GM06990 (cell line): Measurements from ENCODE around the gene LRP5.

Source experiments
- DNase-seq: peaks from one replicate; pipeline ENCODE4 v3.0.0-alpha.2; 2011; ENCODE audit not compliant: insufficient read length; ENCODE audit errors: extremely low read depth
- H3K27me3 ChIP-seq: replicated peaks from 2 replicates; pipeline ENCODE4 v1.6.0; 2011; ENCODE audit warnings: low read length; ENCODE audit not compliant: control insufficient read depth, insufficient read depth
- H3K36me3 ChIP-seq: 2 replicates; pipeline ENCODE4 v1.5.1; 2011; ENCODE audit warnings: low read length; ENCODE audit not compliant: control insufficient read depth, insufficient read depth
- H3K4me3 ChIP-seq: replicated peaks from 2 replicates; pipeline ENCODE4 v1.5.1; 2011; ENCODE audit warnings: low read depth, mild to moderate bottlenecking, control low read depth, low read length
- CTCF ChIP-seq: IDR thresholded peaks from 2 replicates; pipeline ENCODE4 v1.5.1; 2011; ENCODE audit warnings: low read length, control low read depth, mild to moderate bottlenecking, inconsistent platforms; ENCODE audit not compliant: insufficient read depth, poor library complexity, severe bottlenecking

The LRP5 gene

GRCh38 chr11:68429661-68430060, 117.3 kb downstream of the LRP5 start:
- no peaks in the 10 kb centered on the region for H3K27me3 ChIP-seq
- peaks cover 1% of the 10 kb centered on the region for H3K36me3 ChIP-seq
- DNase-seq, result no peak
- no peak overlapping the region for H3K4me3 ChIP-seq
- no peak for TF ChIP-seq CTCF

DNA sequence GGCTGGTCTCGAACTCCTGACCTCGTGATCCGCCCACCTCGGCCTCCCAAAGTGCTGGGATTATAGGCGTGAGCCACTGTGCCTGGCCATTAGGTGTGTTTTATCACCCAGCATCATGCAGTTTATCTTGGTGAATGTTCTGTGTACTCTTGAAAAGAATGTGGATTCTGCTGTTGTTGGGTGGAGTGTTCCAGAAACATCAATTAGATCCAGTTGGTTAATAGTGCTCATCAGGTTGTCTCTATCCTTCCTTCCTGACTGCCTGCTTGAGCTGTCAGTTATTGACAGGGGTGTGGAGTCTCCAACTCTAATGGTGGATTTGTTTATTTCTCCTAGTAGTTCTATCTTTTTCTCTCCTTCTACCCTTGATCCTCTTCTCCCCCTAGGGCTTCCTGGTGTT, 118.0 kb downstream of the LRP5 start:
- no peak for DNase-seq
- Histone ChIP-seq H3K4me3 (no peak overlapping the region), H3K36me3 (peaks cover 1% of the 10 kb centered on the region; the same call in 1 of the 2 replicates), H3K27me3 (no peaks in the 10 kb centered on the region)
- no peak for TF ChIP-seq CTCF

DNA sequence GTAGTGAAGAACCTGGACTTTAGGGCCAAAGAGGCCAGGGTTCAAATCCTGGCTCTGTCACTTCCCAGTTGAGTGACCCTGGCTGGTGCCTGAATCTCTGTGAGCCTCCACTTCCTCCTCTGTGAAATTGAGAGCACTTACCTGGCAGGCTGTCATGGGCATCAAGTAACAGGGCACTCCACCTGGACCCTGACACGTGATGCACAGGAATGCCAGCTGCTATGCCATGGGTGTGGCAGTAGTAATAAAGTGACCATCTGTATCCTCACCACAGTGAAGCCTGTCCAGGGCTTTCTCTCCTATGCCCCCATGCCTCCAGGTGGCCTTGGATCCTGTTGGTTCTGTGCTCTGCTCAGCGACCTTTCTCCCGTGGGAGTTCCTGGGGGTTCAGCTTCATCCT, 118.4 kb downstream of the LRP5 start:
- peaks cover 1% of the 10 kb centered on the region; the same call in 1 of the 2 replicates for H3K36me3 ChIP-seq
- no peak overlapping the region for H3K4me3 ChIP-seq
- TF ChIP-seq CTCF, result no peak

DNA sequence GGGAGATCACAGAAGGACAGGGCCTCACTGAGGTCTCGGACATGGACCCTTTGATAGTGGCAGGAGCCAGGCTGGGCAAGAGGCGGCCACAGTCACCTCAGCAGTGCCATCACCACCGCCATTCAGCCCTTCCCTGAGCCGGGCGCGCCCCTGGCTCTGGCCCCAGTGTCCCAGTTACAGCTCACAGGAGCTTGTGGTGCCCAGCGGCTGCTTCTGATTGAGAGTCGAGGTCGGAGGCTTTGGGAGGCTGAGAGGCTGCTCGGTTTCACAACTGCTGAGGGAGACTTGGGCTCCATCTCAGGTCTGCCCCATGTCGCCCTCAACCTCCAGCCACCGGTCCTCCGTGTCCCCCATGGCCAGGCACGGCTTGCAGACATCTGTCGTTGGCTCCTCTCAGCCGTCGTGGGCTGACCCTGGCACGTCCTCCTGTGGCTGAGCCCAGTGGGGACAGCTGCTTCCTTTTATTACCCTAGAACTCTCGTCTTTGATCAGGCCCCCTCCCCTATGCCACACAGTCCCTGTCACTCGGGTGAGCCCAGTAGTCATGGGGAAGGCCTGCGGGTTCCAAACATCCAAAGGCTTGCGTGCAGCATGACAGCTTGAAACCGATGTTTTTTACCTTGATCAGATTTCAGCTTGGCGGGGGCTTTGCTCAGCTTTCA, 119.7 kb downstream of the LRP5 start:
- no peak for DNase-seq
- H3K36me3 ChIP-seq, result peaks cover 1% of the 10 kb centered on the region; the same call in 1 of the 2 replicates
- no peaks in the 10 kb centered on the region for H3K27me3 ChIP-seq
- no peak for TF ChIP-seq CTCF
- H3K4me3 ChIP-seq, result no peak overlapping the region

More for the DNA sequence above, 118.4 kb downstream of the LRP5 start:
- no peak for DNase-seq
- H3K27me3 ChIP-seq, result no peaks in the 10 kb centered on the region

GRCh38 chr11:68432874-68433273, 120.5 kb downstream of the LRP5 start:
- Histone ChIP-seq H3K36me3 (peaks cover 3% of the 10 kb centered on the region; the same call in 1 of the 2 replicates), H3K27me3 (no peaks in the 10 kb centered on the region), H3K4me3 (no peak overlapping the region)
- DNase-seq, result no peak
- no peak for TF ChIP-seq CTCF
